Keratinocyte (primary cell): Measurements from ENCODE around the gene VKORC1L1. TPM values are rescaled to one million over a fixed set of nuclear protein-coding genes. Genes with fewer than 3 reads are reported as not detected.

Experiments
- DNase-seq: peaks from one replicate; pipeline ENCODE4 v3.0.0-alpha.2; 2011; ENCODE audit warnings: low read depth, missing footprints, low spot score
- FAIRE-seq: peaks from 2 replicates; lab custom pipeline; 2011; peaks lifted over from hg19 to GRCh38; lab: Jason Lieb, UNC
- H2AFZ ChIP-seq: 2 replicates; pipeline ENCODE4 v1.6.0; 2012; ENCODE audit warnings: low read length, control low read depth, inconsistent platforms; ENCODE audit not compliant: control insufficient read depth
- H3K27ac ChIP-seq: 2 replicates; pipeline ENCODE4 v1.5.1; 2011; ENCODE audit warnings: low read length; ENCODE audit not compliant: control insufficient read depth, insufficient read depth
- H3K27me3 ChIP-seq: 3 replicates; pipeline ENCODE4 v1.6.0; 2011; ENCODE audit warnings: low read length; ENCODE audit not compliant: control insufficient read depth, insufficient read depth; ENCODE audit errors: extremely low read depth
- H3K36me3 ChIP-seq, 2 experiments: 2 replicates in 1 of 2; 3 replicates in 1 of 2; pipeline ENCODE4 v1.5.1; 2011; ENCODE audit warnings: low read length in 2 of 2, mild to moderate bottlenecking in 1 of 2; ENCODE audit not compliant: control insufficient read depth in 2 of 2, insufficient read depth in 2 of 2; ENCODE audit errors: extremely low read depth in 1 of 2
- H3K4me1 ChIP-seq: 3 replicates; pipeline ENCODE4 v1.5.1; 2011; ENCODE audit warnings: low read length; ENCODE audit not compliant: control insufficient read depth, insufficient read depth; ENCODE audit errors: extremely low read depth
- H3K4me2 ChIP-seq: 3 replicates; pipeline ENCODE4 v1.6.0; 2011; ENCODE audit warnings: low read depth, low read length; ENCODE audit not compliant: control insufficient read depth, insufficient read depth; ENCODE audit errors: extremely low read depth
- H3K4me3 ChIP-seq, 3 experiments: fragments of 200-600 bp in 1 of 3; sonication (generic) in 1 of 3; 2 replicates in 2 of 3; 3 replicates in 1 of 3; pipeline ENCODE4 v1.5.1; 2011 to 2016; ENCODE audit warnings: low read length in 3 of 3, mild to moderate bottlenecking in 3 of 3, control low read depth in 2 of 3, inconsistent platforms in 1 of 3, low read depth in 1 of 3, mixed read lengths in 1 of 3, mixed run types in 1 of 3, moderate library complexity in 1 of 3; ENCODE audit not compliant: control insufficient read depth in 2 of 3, insufficient read depth in 2 of 3; ENCODE audit errors: extremely low read depth in 1 of 3
- H3K79me2 ChIP-seq: 2 replicates; pipeline ENCODE4 v1.6.0; 2012; ENCODE audit warnings: low read length; ENCODE audit not compliant: control insufficient read depth, insufficient read depth
- H3K9ac ChIP-seq: 3 replicates; pipeline ENCODE4 v1.6.0; 2011; ENCODE audit warnings: low read length; ENCODE audit not compliant: control insufficient read depth, insufficient read depth; ENCODE audit errors: extremely low read depth
- H3K9me1 ChIP-seq: 3 replicates; pipeline ENCODE4 v1.6.0; 2011; ENCODE audit warnings: low read length; ENCODE audit not compliant: control insufficient read depth, insufficient read depth; ENCODE audit errors: extremely low read depth
- H3K9me3 ChIP-seq: 2 replicates; pipeline ENCODE4 v1.5.1; 2012; ENCODE audit warnings: low read depth, low read length; ENCODE audit not compliant: control insufficient read depth
- H4K20me1 ChIP-seq: 3 replicates; pipeline ENCODE4 v1.6.0; 2011; ENCODE audit warnings: low read length; ENCODE audit not compliant: control insufficient read depth, insufficient read depth; ENCODE audit errors: extremely low read depth
- EZH2 ChIP-seq: IDR thresholded peaks from one replicate; pipeline ENCODE4 v1.6.1; 2012; ENCODE audit warnings: inconsistent platforms, mild to moderate bottlenecking, low read length, moderate library complexity
- dilution Hi-C: fragments of 300-500 bp; cut with MboI; formaldehyde crosslinking; loops from one replicate; pipeline ENCODE4 v1.7.0; 2020; ENCODE audit warnings: low sequenced_read_pairs; ENCODE audit not compliant: extremely low pct_ligation_motif_present
- polyA plus RNA-seq, 5 experiments: library from polyadenylated mRNA; depleted of rRNA in 3 of 5; stranded (reverse) in 3 of 5; stranded (forward) in 1 of 5; unstranded in 1 of 5; fragments of >200 nt; gene quantifications; 1 replicate in 1 of 5; 2 replicates in 3 of 5; 3 replicates in 1 of 5; pipeline versions ENCODE4 v1.2.1 to v1.2.3, GENCODE V29; 2011 to 2012; ENCODE audit warnings: missing spikeins in 2 of 5, low read depth in 1 of 5, low replicate concordance in 1 of 5
- TF ChIP-seq, protein P1 (sequence below), 3 experiments: IDR thresholded peaks in 1 of 3; conservative IDR thresholded peaks in 1 of 3; optimal IDR thresholded peaks in 1 of 3; 2 replicates in 2 of 3; 3 replicates in 1 of 3; pipeline versions ENCODE3 to v1.5.1; 2011; ENCODE audit warnings: low read length in 3 of 3, mild to moderate bottlenecking in 3 of 3, moderate library complexity in 2 of 3, control low read depth in 1 of 3, inconsistent platforms in 1 of 3; ENCODE audit not compliant: insufficient read depth in 2 of 3; ENCODE audit errors: extremely low read depth in 1 of 3

VKORC1L1 gene
- polyA plus RNA-seq, 1 donor (not counting 4 experiments of a cell fraction or from before 2014, with no cell fraction given) = 19.4 TPM

DNA sequence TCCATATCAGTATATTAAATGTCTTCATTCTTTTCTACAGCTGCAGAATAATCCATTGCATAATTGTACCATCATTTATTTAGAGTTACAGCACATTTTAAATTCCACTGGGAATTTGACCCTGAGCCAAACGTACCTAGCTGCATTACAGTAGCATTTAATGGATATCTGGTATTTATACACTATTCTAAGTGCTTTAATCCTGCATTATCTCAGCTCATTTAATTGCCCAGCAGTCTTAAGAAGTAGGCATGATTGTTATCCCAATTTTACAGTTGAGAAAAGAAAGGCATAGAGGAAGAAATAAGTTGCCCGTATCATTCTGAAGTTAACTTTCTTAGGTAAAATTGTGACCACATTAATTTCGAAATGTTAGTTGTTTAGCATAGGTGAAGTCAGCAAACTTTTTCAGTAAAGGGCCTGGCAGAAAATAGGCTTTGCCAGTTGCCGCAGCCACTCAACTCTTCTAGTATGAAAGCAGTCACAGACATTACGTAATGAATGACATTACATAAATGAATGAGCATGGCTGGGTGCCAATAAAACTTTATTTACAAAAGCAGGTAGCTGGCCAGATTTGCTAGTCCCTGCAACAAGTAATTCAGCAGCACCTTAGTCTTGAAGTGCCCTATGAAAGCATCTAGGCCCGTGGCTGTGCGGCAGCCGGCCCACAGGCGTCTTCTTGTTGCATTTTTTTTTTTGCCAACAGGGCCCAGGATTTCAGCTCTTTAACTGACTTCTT lies 79.1 kb downstream of the VKORC1L1 start:
- Histone ChIP-seq H3K9me3 (no peaks in the 10 kb centered on the region), H3K27me3 (no peaks in the 10 kb centered on the region), H3K36me3 (peaks cover 2 to 13% of the 10 kb centered on the region in 2 experiments), H3K79me2 (no peaks in the 10 kb centered on the region), H3K9me1 (no peaks in the 10 kb centered on the region), H4K20me1 (no peaks in the 10 kb centered on the region), H2AFZ (no peak overlapping the region), H3K27ac (no peak overlapping the region), H3K9ac (no peak overlapping the region), H3K4me1 (no peaks in the 10 kb centered on the region), H3K4me3 (no peak overlapping the region), H3K4me2 (no peak overlapping the region)
- FAIRE-seq (no peak), DNase-seq (no peak)
- TF ChIP-seq, protein P1, sequence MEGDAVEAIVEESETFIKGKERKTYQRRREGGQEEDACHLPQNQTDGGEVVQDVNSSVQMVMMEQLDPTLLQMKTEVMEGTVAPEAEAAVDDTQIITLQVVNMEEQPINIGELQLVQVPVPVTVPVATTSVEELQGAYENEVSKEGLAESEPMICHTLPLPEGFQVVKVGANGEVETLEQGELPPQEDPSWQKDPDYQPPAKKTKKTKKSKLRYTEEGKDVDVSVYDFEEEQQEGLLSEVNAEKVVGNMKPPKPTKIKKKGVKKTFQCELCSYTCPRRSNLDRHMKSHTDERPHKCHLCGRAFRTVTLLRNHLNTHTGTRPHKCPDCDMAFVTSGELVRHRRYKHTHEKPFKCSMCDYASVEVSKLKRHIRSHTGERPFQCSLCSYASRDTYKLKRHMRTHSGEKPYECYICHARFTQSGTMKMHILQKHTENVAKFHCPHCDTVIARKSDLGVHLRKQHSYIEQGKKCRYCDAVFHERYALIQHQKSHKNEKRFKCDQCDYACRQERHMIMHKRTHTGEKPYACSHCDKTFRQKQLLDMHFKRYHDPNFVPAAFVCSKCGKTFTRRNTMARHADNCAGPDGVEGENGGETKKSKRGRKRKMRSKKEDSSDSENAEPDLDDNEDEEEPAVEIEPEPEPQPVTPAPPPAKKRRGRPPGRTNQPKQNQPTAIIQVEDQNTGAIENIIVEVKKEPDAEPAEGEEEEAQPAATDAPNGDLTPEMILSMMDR (optimal IDR thresholded peaks at IDR 0.05 in 1 of 3, IDR thresholded peaks at IDR 0.05 in 1 of 3, conservative IDR thresholded peaks at IDR 0.05 in 1 of 3; ENCODE audit: extremely low read depth in 1 of 3, insufficient read depth in 2 of 3, low read length in 3 of 3) = no peak
- no peak for TF ChIP-seq EZH2
- dilution Hi-C loops = no loop called here

DNA sequence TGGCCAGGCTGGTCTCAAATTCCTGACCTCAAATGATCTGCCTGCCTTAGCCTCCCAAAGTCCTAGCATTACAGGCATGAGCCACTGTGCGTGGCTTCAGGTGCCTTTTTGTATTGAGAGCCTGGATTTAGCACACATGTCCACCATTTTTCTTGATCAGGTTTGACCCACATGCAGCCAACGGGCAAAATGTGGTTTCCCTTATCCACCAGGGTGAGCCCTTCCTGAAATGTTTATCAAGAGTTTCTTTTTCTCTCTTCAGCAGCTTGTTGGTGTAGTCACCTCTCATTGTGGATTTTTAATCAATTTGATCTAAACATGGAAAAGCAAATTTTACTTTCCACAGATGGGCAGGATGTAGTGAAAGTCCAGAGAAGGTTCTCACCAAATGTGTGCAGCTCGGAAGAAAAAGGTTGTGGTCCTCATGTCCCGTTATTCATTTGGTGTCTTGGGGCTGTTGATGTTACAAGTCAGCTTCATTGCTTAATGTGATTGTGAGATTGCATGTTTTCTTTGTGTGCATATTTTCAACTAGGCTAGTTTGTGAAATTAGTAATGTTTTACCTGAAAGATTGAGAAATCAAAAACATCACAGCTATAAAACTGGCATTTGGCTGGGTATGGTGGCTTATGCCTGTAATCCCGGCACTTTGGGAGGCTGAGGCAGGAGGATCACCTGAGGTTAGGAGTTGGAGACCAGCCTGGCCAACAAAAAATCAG lies 80.3 kb downstream of the VKORC1L1 start:
- H3K9me1 ChIP-seq = no peaks in the 10 kb centered on the region
- H3K4me3 ChIP-seq = no peak overlapping the region
- H3K4me2 ChIP-seq = no peak overlapping the region
- no peaks in the 10 kb centered on the region for H3K4me1 ChIP-seq
- no peak overlapping the region for H3K27ac ChIP-seq
- H2AFZ ChIP-seq = no peak overlapping the region
- peaks cover 2 to 13% of the 10 kb centered on the region in 2 experiments for H3K36me3 ChIP-seq
- no peaks in the 10 kb centered on the region for H4K20me1 ChIP-seq
- H3K79me2 ChIP-seq = no peaks in the 10 kb centered on the region
- FAIRE-seq = no peak
- dilution Hi-C loops = no loop called here
- H3K27me3 ChIP-seq = no peaks in the 10 kb centered on the region
- no peaks in the 10 kb centered on the region for H3K9me3 ChIP-seq
- DNase-seq = no peak
- no peak for TF ChIP-seq EZH2
- TF ChIP-seq, protein P1 (optimal IDR thresholded peaks at IDR 0.05 in 1 of 3, IDR thresholded peaks at IDR 0.05 in 1 of 3, conservative IDR thresholded peaks at IDR 0.05 in 1 of 3; ENCODE audit: extremely low read depth in 1 of 3, insufficient read depth in 2 of 3, low read length in 3 of 3) = no peak
- no peak overlapping the region for H3K9ac ChIP-seq
